ENCODE measurements around the gene SYNGAP1. TPM values are rescaled to one million over a fixed set of nuclear protein-coding genes. Genes with fewer than 3 reads are reported as not detected.

The SYNGAP1 gene
- total and polyA plus RNA-seq, 9 of the 15 experiments (the other 6 are each of a cell fraction or from before 2014, with no cell fraction given) = 0.01 to 22.8 (median 3.2) TPM

DNA sequence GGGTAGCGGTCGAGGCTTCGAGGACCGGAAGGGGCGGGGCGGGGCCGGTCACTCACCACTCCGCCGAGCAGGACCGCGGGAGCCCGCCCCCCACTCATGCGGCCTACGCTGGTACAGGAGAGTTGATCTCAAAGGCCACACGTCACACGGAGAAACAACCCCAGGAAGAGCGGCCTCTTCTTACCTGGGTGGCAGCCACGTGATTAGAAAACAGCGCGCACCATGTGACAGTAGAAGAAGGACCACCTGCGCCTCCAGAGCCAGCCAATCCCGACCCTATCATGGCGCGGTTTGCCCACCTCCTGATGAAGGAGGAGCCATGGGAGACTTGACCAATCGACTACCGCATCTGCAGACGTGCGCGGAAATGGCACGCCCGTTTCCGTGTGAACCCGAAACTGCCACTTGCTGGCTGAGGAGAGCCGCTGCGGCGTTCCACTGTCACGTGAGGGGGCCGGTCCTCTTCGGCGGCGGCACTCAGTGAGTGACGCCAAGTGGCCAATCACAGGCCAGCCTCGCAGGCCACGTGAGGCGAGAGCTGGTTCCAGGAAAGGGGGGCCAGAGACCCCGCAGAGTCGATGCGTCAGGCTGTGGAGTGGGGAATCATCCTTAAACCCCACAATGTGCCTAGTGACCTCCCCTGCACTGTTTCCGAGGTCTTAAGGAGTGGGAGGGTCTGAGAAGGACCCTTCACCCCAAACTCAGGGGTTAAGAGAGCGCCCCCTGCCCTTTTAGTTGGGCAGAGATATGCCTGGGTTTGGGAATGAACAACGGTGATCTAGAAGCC is 1.8 kb upstream of the SYNGAP1 start, which contains the start of gene CUTA (continued):
- TF ChIP-seq ZNF232 (CRISPR knock-in tag; IDR thresholded peaks at IDR 0.05) (peak; percentile 17; the same call in 1 of the 2 replicates), CREM (IDR thresholded peaks at IDR 0.05; ENCODE audit: low read depth) (peak; percentile 93), SMARCC2 (IDR thresholded peaks at IDR 0.05; ENCODE audit: low read depth) (no peak), RHOXF2B (CRISPR knock-in tag; conservative IDR thresholded peaks at IDR 0.05) (peak; percentile 80; the same call in 1 of the 2 replicates), E2F1 (CRISPR knock-in tag; IDR thresholded peaks at IDR 0.05) (peak; percentile 88), USF2 (CRISPR knock-in tag; IDR thresholded peaks at IDR 0.05) (peak; percentile 99), ZNF395 (CRISPR knock-in tag; IDR thresholded peaks at IDR 0.05) (peak; percentile 74; the same call in 1 of the 2 replicates), POLR2H (tag; IDR thresholded peaks at IDR 0.05; ENCODE audit: low read depth) (peak; percentile 74), MTA3 (IDR thresholded peaks at IDR 0.05; ENCODE audit: borderline replicate concordance) (peak; percentile 81), TFAP4 (CRISPR knock-in tag; IDR thresholded peaks at IDR 0.05; ENCODE audit: borderline replicate concordance) (peak; percentile 94), RAD21 (CRISPR knock-in tag; conservative IDR thresholded peaks at IDR 0.05 in 1 of 2, IDR thresholded peaks at IDR 0.05 in 1 of 2) (0 out of 4 replicates have a peak, but pooled peaks of 1 of the 2 experiments have one; percentile 12), MAZ (CRISPR knock-in tag; conservative IDR thresholded peaks at IDR 0.05 in 1 of 2, IDR thresholded peaks at IDR 0.05 in 1 of 2) (peak; percentile 72 to 78; a peak in 3 of 4 replicates), NRF1 (conservative IDR thresholded peaks at IDR 0.05 in 1 of 2, IDR thresholded peaks at IDR 0.05 in 1 of 2) (peak; percentile 89 to 91), NCOR1 (IDR thresholded peaks at IDR 0.05) (0 out of 2 replicates have a peak, but pooled peaks have one; percentile 45), PBX2 (CRISPR knock-in tag; IDR thresholded peaks at IDR 0.05; ENCODE audit: low read depth) (no peak), PBX2 (tag; conservative IDR thresholded peaks at IDR 0.05; ENCODE audit: low read depth) (peak; percentile 83), PML (IDR thresholded peaks at IDR 0.05; ENCODE audit: low read length) (peak; percentile 70)
- TF ChIP-seq, protein P1, sequence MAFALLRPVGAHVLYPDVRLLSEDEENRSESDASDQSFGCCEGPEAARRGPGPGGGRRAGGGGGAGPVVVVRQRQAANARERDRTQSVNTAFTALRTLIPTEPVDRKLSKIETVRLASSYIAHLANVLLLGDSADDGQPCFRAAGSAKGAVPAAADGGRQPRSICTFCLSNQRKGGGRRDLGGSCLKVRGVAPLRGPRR (CRISPR knock-in tag; IDR thresholded peaks at IDR 0.05) = 0 out of 2 replicates have a peak, but pooled peaks have one; percentile 24
